ENCODE results near the gene NME2.
A peak's percentile ranks its signal among the peaks of the same experiment; 100 is the strongest.
"Not testable (repeated sequence)": the region's sequence is repeated elsewhere in the genome, so short reads cannot be mapped to it uniquely, and the experiment has no call there.

Gene NME2

DNA sequence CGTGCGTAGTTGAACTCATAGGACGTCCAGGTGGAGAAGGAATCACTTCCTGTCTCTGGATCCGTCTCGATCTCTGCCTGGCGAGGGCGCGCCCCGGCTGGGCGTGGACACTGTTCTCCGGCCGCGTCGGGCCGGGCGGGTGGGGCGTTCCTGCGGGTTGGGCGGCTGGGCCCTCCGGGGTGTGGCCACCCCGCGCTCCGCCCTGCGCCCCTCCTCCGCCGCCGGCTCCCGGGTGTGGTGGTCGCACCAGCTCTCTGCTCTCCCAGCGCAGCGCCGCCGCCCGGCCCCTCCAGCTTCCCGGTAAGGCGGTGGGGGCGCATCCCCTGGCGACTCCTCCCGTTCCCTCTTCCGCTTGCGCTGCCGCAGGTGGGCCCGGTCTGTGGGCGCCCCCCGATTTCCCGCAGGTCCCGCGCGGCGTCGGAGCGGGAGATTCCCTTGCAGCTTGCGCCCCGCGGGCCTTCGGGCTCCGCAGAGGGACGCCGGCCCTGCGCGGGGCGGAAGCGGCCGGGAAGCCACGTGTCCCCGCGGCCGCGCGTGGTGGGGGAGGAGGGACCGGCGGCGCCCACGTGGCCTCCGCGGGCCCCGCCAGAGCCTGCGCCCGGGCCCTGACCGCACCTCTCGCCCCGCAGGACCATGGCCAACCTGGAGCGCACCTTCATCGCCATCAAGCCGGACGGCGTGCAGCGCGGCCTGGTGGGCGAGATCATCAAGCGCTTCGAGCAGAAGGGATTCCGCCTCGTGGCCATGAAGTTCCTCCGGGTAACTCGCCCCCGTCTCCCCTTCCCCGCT is at the start of gene NME2:
TSS of gene NME2 (plus strand) at position 214 of the 789 bp plus-strand sequence. CDS start at position 634, 420 bp downstream.
- DNase-seq (ENCODE audit: low read depth in 2 of 2): peak; percentile 44 to 61

DNA sequence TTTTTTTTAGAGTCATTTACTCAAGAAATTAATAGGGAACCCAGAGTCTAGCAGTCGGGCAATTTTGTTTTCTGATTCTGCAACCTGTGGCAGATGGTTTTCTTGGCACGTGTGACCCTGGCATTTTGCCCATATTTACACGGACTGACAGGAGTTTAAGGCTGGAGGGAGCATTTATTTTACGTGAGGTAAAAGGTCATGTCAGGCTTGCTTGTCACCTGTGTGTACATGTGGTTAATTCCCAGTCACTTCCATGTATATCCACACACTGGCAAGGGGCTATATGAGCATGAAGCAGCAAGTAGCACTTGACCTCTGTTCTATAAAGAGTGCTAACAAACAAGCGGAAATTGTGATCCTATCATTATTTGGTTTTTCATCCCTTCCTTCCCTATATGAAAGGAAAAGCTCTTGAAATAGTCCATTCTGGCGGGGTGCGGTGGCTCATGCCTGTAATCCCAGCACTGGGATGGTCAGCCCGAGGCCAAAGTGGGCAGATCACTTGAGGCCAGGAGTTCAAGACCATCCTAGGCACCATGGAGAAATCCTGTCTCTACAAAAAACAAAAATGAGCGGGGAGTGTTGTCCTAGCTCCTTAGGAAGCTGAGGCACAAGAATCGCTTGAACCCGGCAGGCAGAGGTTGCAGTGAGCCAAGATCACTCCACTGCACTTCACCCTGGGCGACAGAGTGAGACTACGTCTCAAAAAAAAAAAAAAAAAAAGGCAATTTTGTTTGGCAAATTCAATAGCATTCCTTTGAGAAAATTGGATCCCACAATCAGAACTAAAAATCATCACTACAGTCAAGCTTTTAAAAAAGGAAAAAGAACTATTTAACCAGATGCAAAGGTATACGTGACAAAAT is 47.6 kb upstream of the NME2 start:
- no peak for DNase-seq (ENCODE audit: low read depth in 2 of 2)

- no peak for DNase-seq (ENCODE audit: low read depth in 2 of 2)
Observed at GRCh38 chr17:51119415-51120356, 46.5 kb upstream of the NME2 start.

GRCh38 chr17:51120357-51120738 is 45.9 kb upstream of the NME2 start:
- DNase-seq (ENCODE audit: low read depth in 2 of 2): peak; percentile 29 to 31

GRCh38 chr17:51120739-51121619 is 45.2 kb upstream of the NME2 start, which contains the start of gene SPAG9:
Gene SPAG9, minus strand, starts transcription at chr17:51120868. Its CDS starts 212 bp downstream, at chr17:51120656.
- DNase-seq (ENCODE audit: low read depth in 2 of 2): peak; percentile 82 to 86

- peak; percentile 87 to 89 for DNase-seq (ENCODE audit: low read depth in 2 of 2)
Observed at GRCh38 chr17:51121620-51122472, 44.4 kb upstream of the NME2 start.

DNA sequence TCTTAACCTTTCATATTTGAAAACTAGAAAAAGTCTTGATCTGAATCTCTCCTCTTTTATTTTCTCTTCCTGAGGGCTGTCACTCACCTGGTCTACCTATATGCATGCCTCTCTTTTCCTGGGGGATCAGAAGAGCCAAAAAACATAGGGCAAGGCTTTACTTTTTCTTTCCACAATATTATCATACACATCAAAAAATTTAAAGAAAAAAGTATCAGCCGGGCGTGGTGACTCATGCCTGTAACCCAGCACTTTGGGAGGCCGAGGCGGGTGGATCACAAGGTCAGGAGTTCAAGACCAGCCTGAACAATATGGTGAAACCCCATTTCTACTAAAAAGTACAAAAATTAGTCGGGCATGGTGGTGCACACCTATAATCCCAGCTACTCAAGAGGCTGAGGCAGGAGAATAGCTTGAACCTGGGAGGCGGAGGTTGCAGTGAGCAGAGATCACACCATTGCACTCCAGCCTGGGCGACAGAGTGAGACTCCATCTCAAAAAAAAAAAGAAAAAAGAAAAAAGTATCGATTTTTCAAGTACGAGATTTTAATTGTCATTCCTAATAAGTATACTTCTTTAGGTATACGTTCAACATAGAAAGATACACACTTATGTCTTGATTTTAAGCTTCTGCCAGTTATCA is 43.6 kb upstream of the NME2 start:
- DNase-seq (ENCODE audit: low read depth in 2 of 2): not testable (repeated sequence)

GRCh38 chr17:51124640-51125503 is 41.3 kb upstream of the NME2 start:
- no peak for DNase-seq (ENCODE audit: low read depth in 2 of 2)

DNA sequence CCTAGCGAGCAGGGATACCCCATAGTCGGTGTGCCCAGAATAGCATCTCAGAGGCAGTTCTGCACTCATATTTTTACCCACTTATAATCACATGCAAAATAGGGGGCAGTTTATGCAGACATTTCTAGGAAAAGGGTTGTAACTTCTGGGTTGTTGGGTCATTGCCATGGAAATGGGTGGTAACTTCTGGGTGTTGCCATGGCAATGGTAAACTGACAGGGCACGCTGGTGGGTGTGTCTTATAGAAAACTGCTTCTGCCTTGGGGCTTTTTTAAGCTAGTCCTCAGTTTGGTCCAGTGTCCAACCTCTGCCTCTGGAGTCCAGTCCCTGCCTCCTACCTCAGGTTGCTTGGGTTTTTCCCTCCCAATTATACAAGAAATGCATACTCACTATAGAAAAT is 38.1 kb upstream of the NME2 start:
- DNase-seq (ENCODE audit: low read depth in 2 of 2): no peak

DNA sequence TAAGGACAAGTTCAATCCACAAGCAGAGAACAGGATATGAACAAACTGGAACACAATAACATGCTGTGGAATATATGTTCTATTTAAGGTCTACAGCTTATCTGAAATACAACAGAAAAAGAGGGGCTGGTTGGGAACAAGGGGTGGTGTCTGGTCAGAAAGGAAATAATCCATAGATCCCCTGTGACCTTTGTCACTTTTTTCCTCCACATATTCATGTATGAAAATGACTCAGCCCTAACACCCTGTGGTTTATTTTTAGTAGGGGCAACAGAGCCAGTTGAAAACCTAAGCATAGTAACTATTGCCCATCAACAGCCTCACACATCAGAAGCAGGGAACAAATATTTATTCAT is 33.3 kb upstream of the NME2 start:
- no peak for DNase-seq (ENCODE audit: low read depth in 2 of 2)

DNA sequence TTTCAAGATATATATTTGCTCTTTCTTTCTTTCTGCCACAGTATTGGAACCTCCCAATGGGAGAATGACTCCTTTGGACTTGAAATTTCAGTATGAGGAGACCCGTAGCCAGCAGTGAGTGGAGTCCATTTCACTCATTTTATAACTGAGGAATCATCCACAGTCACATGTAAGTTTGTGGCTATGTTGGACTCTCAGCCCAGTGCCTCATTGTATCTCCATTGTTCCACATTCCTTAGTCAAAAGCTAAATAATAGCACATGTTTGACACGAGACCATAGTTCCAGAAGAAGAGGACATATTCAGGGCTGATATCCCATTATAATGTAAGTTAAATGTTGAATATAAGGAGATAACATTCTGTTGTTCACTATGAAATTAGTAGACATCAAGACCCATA is 32.8 kb upstream of the NME2 start:
- DNase-seq (ENCODE audit: low read depth in 2 of 2): no peak

DNA sequence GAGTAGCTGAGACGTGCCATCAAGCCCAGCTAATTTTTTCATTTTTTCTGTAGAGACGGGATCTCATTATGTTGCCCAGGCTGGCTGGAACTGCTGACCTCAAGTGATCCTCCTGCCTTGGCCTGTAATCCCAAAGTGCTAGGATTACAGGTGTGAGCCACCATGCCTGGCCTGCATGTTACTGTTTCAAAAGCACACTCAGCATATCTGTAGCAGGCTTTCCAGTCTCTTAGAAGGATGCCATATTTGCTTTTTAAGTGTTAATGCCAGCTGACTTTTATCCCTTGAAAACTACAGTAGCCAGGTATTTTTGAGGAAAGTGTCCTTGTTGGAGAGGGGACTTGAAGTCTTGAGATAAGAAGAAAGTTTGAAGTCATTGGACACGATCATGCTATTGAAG is 30.3 kb upstream of the NME2 start:
- DNase-seq (ENCODE audit: low read depth in 2 of 2): no peak

GRCh38 chr17:51142597-51142996 is 23.6 kb upstream of the NME2 start:
- no peak for DNase-seq (ENCODE audit: low read depth in 2 of 2)

DNA sequence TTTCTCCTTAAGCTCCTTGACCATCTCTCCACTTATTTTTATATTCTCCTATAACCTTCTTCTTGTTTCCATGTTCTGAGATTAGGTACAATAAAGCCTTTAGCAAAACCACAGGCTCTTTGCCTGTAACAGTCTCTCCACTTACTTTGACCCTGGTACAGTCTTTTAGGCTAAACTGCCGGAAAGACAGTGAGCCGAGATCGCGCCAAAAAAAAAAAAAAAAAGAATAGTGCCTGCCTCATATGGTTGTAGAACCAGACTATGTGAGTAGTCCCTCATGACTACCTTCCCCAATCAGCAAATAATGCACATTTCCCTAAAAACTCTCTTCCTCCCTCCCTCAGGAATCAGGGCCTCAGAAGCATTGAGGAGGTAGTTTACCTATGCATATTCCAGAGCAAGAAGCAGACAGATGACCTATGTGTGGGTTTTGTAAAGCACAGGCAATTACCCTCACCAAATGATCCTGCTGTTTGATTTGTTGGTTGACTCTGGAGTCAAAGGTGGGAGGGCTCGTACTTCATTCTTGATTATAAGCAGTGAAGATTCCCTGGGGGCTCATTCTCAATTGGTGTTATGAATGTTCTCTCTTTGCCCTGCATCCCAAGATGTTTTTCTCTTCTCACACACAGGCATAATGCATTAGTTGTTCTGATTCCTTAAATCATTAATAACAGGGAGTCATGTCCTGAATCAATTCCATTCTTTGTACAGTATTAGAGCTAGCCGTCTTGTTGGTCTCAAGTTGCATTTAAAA is 21.8 kb upstream of the NME2 start:
- no peak for DNase-seq (ENCODE audit: low read depth in 2 of 2)

- DNase-seq (ENCODE audit: low read depth in 2 of 2): no peak
Observed at GRCh38 chr17:51147650-51148049, 18.6 kb upstream of the NME2 start.

- no peak for DNase-seq (ENCODE audit: low read depth in 2 of 2)
Observed at GRCh38 chr17:51149163-51149562, 17.0 kb upstream of the NME2 start.

- DNase-seq (ENCODE audit: low read depth in 2 of 2): no peak
Observed at GRCh38 chr17:51150932-51151331, 15.3 kb upstream of the NME2 start.
